ENCODE results near the gene ZNF507.

The ZNF507 gene

GRCh38 chr19:32339988-32340874 is 5.2 kb upstream of the ZNF507 start:
- DNase-seq = peak; percentile 46

DNA sequence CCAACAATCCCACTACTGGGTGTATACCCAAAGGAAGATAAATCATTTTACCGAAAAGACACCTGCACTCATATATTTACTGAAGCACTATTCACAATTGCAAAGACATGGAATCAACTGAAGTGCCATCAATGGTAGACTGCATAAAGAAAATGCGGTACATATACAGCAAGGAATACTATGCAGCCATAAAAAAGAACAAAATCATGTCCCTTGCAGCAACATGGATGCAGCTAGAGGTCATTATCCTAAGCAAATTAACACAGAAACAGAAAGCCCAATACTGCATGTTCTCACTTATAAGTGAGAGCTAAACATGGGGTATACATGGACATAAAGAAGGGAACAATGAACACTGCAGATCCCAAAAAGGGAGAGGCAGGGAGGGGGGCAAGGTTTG is 2.7 kb upstream of the ZNF507 start:
- no peak for DNase-seq

DNA sequence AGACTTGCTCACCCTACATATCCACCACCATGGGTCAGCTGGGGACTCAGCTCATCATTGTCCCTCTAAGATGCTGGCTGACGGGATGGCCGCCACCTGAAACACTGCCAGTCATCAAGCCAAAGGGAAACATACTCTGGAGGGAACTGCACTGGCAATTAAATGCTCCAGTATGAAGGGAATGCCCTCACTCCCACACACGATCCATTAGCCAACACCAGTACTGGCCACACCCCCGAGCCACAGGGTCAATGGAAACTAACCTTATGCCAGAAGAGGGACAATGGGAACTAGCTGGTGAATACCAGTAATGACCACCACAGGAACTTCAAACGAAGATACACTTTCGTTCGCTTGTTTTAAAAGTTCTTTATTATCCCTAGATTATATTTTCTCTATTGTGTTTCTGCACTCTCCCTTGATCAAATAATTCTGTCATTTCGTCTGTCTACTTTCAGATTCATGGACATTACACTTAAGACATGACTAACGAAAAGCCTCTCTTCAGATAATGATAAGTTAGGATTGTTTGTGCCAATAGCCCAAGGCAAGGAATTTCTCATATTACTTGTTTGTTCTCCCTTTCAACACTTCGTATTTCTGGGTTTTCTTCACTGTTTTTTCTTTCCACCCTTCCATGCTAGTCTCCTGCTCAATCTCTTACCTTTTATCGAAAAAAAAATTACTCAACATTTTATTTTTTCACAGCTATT is 1.7 kb upstream of the ZNF507 start:
- no peak for DNase-seq

DNA sequence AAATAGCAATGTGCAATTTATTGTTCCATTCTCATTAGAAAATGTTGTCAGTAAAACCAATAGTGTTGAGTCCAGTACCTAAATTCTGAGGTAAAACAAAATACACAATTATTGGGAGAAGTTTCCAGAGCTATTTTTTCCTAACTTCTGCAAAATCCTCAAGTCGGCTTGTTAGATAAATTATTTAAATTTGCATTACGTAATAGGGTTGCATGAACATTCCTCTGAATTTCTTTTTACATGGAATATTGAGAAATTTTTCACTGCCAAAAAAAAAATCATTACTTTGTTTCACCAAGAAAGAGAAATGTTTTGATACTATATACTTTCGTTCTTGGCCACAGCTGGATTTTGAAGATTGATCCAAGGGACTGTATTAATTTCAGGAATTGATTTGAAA is 1.5 kb downstream of the ZNF507 start:
- no peak for DNase-seq

DNA sequence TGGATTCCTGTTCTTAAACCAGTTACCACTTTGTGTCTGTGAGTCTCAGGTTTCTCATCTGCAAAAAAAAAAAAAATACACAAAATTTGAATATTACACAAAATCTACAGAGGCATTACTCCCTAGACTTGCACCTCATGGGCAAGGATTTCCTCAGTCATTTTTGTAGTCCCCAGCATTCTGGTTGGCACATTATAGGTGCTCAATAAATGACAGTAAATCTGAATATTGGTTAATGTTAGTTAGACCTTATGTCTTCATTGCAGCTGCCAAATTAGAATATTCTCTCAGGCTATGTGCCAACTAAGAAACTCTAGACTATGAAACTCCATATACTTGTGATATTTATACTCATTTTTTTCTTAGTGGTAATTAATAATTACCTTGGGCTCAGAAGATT is 2.2 kb downstream of the ZNF507 start:
- no peak for DNase-seq

GRCh38 chr19:32349051-32349450 is 3.6 kb downstream of the ZNF507 start:
- DNase-seq = no peak

- DNase-seq = no peak
These were observed 4.5 kb downstream of the ZNF507 start for GRCh38 chr19:32349724-32350470.

DNA sequence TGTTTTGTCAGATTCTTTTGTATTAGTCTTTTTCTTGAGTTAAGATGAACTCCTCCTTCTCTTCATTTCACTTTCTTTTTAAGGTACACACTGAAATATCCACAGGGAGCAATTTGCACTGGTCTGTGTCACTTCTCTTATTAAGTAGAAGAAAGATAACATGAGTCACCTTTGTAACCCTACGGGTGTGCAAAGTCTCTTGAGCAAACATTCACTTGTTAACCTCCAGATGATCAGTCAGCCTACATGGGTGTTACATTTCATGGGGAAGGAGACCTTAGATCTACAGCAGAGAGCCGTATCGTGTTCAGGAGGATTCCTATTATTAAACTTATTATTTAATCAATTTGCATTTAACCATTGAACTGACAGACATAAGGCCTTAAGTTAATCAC is 5.1 kb downstream of the ZNF507 start:
- no peak for DNase-seq

- no peak for DNase-seq
These were observed 5.6 kb downstream of the ZNF507 start for GRCh38 chr19:32350987-32351348.

- no peak for DNase-seq
These were observed 6.8 kb downstream of the ZNF507 start for GRCh38 chr19:32352241-32352630.

GRCh38 chr19:32354345-32354744 is 8.9 kb downstream of the ZNF507 start:
- DNase-seq = no peak

- no peak for DNase-seq
These were observed 9.9 kb downstream of the ZNF507 start for GRCh38 chr19:32355309-32355708.

GRCh38 chr19:32357720-32358119 is 12.3 kb downstream of the ZNF507 start:
- DNase-seq = no peak

DNA sequence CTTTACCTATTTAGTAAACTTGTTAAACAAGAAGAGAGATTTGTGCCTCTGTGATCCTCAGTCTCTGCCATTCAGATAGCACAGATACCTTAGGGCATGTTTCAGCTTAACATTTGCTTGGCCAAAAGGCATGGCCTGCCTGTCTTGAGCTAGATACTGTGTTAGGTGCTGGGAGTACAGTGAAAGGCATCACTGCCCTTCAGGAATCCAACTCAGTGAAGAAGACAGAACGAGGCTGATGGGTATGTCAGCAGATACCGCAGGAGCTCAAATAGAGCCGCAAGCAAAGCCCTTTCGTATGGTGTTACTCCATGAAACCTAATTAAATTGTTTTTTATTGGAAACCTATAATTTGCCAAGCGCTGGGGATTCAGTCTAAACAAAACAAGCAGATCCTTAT is 12.9 kb downstream of the ZNF507 start:
- DNase-seq = no peak

GRCh38 chr19:32359581-32359980 is 14.2 kb downstream of the ZNF507 start:
- DNase-seq = no peak

DNA sequence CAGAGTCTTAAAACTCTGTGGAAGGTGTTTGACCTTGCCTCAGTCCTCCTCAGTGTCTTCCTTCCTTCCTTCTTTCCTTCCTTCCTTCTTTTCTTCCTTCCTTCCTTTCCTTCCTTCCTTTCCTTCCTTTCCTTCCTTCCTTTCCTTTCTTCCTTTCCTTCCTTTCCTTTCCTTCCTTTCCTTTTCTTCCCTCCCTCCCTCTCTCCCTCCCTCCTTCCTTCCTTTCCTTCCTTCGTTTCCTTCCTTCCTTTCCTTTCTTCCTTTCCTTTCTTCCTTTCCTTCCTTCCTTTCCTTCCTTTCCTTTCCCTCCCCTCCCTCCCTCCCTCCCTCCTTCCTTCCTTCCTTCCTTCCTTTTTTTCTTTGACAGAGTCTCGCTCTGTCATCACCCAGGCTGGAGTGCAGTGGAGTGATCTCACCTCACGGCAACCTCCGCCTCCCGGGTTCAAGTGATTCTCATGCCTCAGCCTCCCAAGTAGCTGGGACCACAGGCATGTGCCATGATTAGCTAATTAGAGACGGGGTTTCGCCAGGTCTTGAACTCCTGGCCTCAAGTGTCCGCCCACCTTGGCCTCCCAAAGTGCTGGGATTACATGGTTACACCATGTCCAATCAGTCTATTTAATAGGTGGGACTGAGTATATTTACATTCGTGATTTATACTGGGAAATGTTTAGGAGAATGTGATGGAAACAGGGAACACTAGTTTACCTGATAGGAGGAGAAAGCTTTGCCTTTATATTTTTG is 16.3 kb downstream of the ZNF507 start:
- no peak for DNase-seq

- DNase-seq = no peak
These were observed 16.9 kb downstream of the ZNF507 start for GRCh38 chr19:32362318-32362691.

DNA sequence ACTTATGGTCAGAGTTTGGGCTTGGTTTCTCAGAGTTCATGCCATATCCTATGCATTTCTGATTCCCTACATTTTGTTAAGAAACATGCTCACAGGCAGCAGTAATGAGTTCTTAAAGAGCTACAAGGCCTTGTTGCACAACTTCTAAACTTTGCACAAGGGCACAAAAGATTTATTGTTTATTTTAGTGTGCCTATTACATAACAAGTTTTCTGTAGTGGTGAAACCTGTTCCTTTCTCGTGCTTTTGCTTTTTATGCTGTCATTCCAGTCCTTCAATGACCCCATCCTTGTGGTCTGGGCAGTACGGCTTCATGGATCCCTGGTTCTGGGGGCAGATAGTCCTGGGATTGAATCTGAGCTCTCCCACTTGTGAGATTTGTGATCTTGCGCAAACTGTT is 17.8 kb downstream of the ZNF507 start:
- no peak for DNase-seq

- DNase-seq = no peak
These were observed 18.2 kb downstream of the ZNF507 start for GRCh38 chr19:32363632-32364031.

DNA sequence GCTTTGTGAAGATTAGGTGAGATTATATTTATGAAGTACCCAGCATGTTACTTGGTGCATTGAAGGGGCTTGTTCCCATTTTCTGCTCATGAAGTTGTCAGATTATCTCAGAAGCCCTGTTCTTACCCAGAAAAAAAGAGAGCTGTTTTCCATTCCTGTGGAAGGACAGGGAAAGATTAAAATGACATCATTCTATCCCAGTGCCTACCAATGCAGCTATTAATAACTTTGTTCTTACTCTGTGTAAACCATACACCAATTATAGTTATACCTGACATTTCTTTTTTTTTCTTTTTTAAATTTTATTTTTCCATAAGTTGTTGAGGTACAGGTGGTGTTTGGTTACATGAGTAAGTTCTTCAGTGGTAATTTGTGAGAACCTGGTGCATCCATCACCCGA is 18.6 kb downstream of the ZNF507 start:
- no peak for DNase-seq

GRCh38 chr19:32367063-32367462 is 21.7 kb downstream of the ZNF507 start:
- no peak for DNase-seq

DNA sequence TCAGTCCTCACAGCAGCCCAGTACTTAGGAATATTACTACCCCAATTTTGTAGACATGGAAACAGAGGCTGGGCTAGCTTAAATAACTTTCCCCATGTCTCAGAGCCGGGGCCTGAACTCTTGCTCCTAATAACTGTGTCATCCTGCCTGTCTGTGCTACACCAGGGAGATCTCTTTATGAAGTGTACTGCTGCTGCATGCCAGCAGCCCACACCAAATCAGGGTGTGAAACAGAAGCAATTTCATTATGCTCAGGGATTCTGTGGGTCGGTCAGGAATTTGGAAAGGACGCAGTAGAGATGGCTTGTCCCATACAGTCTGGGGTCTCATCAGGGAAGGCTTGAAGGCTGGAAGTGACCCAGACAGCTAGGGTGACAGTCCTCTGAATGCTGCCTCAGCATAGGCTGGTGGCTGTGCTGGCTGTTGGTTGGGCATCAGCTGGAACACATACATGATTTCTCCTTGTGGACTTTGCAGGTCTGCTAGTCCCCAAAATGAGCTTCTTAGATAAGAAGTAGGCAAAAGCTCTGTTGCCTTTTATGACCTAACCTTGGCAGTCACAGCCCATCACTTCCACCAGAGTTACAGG is 22.6 kb downstream of the ZNF507 start:
- no peak for DNase-seq

GRCh38 chr19:32368787-32369186 is 23.4 kb downstream of the ZNF507 start:
- DNase-seq = no peak

Measured in HCEC 1CT (cell line).